Liver (tissue), 3 donors: ENCODE results near the gene CTDSPL2.

Experiments used
- ATF3 ChIP-seq: IDR thresholded peaks from 2 replicates; pipeline ENCODE4 v1.6.1; 2016; ENCODE audit warnings: antibody characterized with exemption
- CTCF ChIP-seq: fragments of 150-350 bp; IDR thresholded peaks from 2 replicates; pipeline ENCODE4 v1.5.1; 2017; ENCODE audit warnings: improper control_type of control experiment, low read depth, low read length; ENCODE audit not compliant: missing input control
- EGR1 ChIP-seq, 2 donors: IDR thresholded peaks; 2 replicates each; pipeline ENCODE4 v1.6.1; 2016 to 2018; ENCODE audit warnings: antibody characterized with exemption in 2 of 2, low read depth in 2 of 2
- FOXA1 ChIP-seq: IDR thresholded peaks from 2 replicates; pipeline ENCODE4 v1.6.1; 2016; ENCODE audit warnings: antibody characterized with exemption
- FOXA2 ChIP-seq: IDR thresholded peaks from 2 replicates; pipeline ENCODE4 v1.6.1; 2016; ENCODE audit warnings: antibody characterized with exemption
- NR2F2 ChIP-seq: IDR thresholded peaks from 2 replicates; pipeline ENCODE4 v1.6.1; 2016; ENCODE audit warnings: antibody characterized with exemption
- RAD21 ChIP-seq, 2 donors: IDR thresholded peaks; 2 replicates each; pipeline ENCODE4 v1.6.1; 2016; ENCODE audit warnings: antibody characterized with exemption in 2 of 2, mild to moderate bottlenecking in 2 of 2
- REST ChIP-seq: IDR thresholded peaks from 2 replicates; pipeline ENCODE4 v1.6.1; 2016; ENCODE audit warnings: antibody characterized with exemption, mild to moderate bottlenecking
- SP1 ChIP-seq: IDR thresholded peaks from 2 replicates; pipeline ENCODE4 v1.6.1; 2018; ENCODE audit warnings: antibody characterized with exemption, mild to moderate bottlenecking
- TAF1 ChIP-seq: conservative IDR thresholded peaks from 2 replicates; pipeline ENCODE4 v1.6.1; 2016; ENCODE audit warnings: antibody characterized with exemption, mild to moderate bottlenecking
- ZBTB33 ChIP-seq: IDR thresholded peaks from 2 replicates; pipeline ENCODE4 v1.6.1; 2016; ENCODE audit warnings: antibody characterized with exemption
- TF ChIP-seq, protein P1 (sequence below): IDR thresholded peaks from 2 replicates; pipeline ENCODE4 v1.6.1; 2016; ENCODE audit warnings: antibody characterized with exemption
- donor health status: healthy.
- donor health status: healthy.

GRCh38 chr15:44574734-44575133 is 147.3 kb downstream of the CTDSPL2 start:
- no peak for TF ChIP-seq CTCF
- no peak for TF ChIP-seq SP1
- TF ChIP-seq RAD21 (IDR thresholded peaks at IDR 0.05), result no peak
- TF ChIP-seq NR2F2, result no peak
- no peak for TF ChIP-seq ATF3
- TF ChIP-seq FOXA2, result no peak
- no peak for TF ChIP-seq FOXA1
- no peak for TF ChIP-seq TAF1
- TF ChIP-seq EGR1 (IDR thresholded peaks at IDR 0.05; ENCODE audit: low read depth in 2 of 2), result no peak
- TF ChIP-seq, protein P1, sequence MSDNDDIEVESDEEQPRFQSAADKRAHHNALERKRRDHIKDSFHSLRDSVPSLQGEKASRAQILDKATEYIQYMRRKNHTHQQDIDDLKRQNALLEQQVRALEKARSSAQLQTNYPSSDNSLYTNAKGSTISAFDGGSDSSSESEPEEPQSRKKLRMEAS, result no peak
- TF ChIP-seq ZBTB33, result no peak
- no peak for TF ChIP-seq REST
